H1 (cell line): Measurements from ENCODE around the gene TENT5A. TPM values are rescaled to one million over a fixed set of nuclear protein-coding genes. Genes with fewer than 3 reads are reported as not detected.

Experiments
- CTCF ChIA-PET: fragments of 300-600 bp; sonication (Branson Sonifier 250); formaldehyde crosslinking; loops from one replicate; lab custom pipeline; 2021; ENCODE audit not compliant: partially characterized antibody; lab: Charles Lee
- POLR2A ChIA-PET: fragments of 300-600 bp; sonication (Branson Sonifier 250); formaldehyde crosslinking; loops from one replicate; lab custom pipeline; 2021; ENCODE audit warnings: inconsistent platforms; ENCODE audit not compliant: partially characterized antibody; lab: Charles Lee
- DNase-seq, 2 experiments: peaks; one replicate each; pipeline versions ENCODE4 v3.0.0 to v3.0.0-alpha.2; 2010 to 2022; ENCODE audit warnings: low spot score in 2 of 2, low read depth in 1 of 2, mixed read lengths in 1 of 2
- FAIRE-seq: peaks from 2 replicates; lab custom pipeline; 2011; peaks lifted over from hg19 to GRCh38; lab: Jason Lieb, UNC
- H2AFZ ChIP-seq: 2 replicates; pipeline ENCODE4 v1.8.1; 2012; ENCODE audit warnings: low read length, inconsistent platforms
- H2AK5ac ChIP-seq: 2 replicates; pipeline ENCODE4 v1.6.1; 2013; ENCODE audit warnings: low read depth, low read length
- H2BK120ac ChIP-seq: replicated peaks from 2 replicates; pipeline ENCODE3; 2013; ENCODE audit warnings: low read depth, low read length, inconsistent platforms
- H2BK12ac ChIP-seq: 2 replicates; pipeline ENCODE4 v1.6.1; 2013; ENCODE audit warnings: low read depth, low read length
- H2BK15ac ChIP-seq: 2 replicates; pipeline ENCODE4 v1.6.1; 2013; ENCODE audit warnings: low read length
- H2BK20ac ChIP-seq: 2 replicates; pipeline ENCODE4 v1.6.1; 2013; ENCODE audit warnings: low read length
- H2BK5ac ChIP-seq: 2 replicates; pipeline ENCODE4 v1.6.1; 2013; ENCODE audit warnings: low read depth, low read length
- H3K14ac ChIP-seq: 2 replicates; pipeline ENCODE4 v1.6.1; 2013; ENCODE audit warnings: inconsistent platforms; ENCODE audit not compliant: insufficient read length
- H3K18ac ChIP-seq: 2 replicates; pipeline ENCODE4 v1.6.1; 2013; ENCODE audit warnings: low read length; ENCODE audit errors: extremely low read depth
- H3K23ac ChIP-seq: 2 replicates; pipeline ENCODE4 v1.6.1; 2013; ENCODE audit warnings: inconsistent platforms; ENCODE audit not compliant: insufficient read length
- H3K23me2 ChIP-seq: 2 replicates; pipeline ENCODE4 v1.6.1; 2013; ENCODE audit warnings: low read depth, low read length
- H3K27ac ChIP-seq: 2 replicates; pipeline ENCODE4 v1.6.1; 2011; ENCODE audit warnings: low read depth, low read length, inconsistent platforms
- H3K27me3 ChIP-seq, 4 experiments: replicated peaks in 1 of 4; 1 replicate in 1 of 4; 2 replicates in 3 of 4; pipeline versions ENCODE4 v1.6.1 to v1.8.1; 2011 to 2013; ENCODE audit warnings: low read length in 3 of 4, mild to moderate bottlenecking in 3 of 4, inconsistent platforms in 2 of 4, mixed read lengths in 2 of 4, moderate library complexity in 1 of 4; ENCODE audit not compliant: control insufficient read depth in 3 of 4, insufficient read depth in 3 of 4; ENCODE audit errors: extremely low read depth in 1 of 4
- H3K36me3 ChIP-seq, 4 experiments: 2 replicates each; pipeline versions ENCODE4 v1.6.1 to v1.8.1; 2011 to 2013; ENCODE audit warnings: mild to moderate bottlenecking in 4 of 4, low read length in 3 of 4, moderate library complexity in 2 of 4, control low read depth in 1 of 4, inconsistent platforms in 1 of 4; ENCODE audit not compliant: insufficient read depth in 4 of 4, control insufficient read depth in 2 of 4
- H3K4ac ChIP-seq: replicated peaks from 2 replicates; pipeline ENCODE3; 2013; ENCODE audit warnings: low read length, low read depth, mixed read lengths, inconsistent platforms; ENCODE audit not compliant: insufficient read length
- H3K4me1 ChIP-seq, 4 experiments: replicated peaks in 1 of 4; 1 replicate in 1 of 4; 2 replicates in 3 of 4; pipeline versions ENCODE4 v1.6.1 to v1.8.1; 2011 to 2013; ENCODE audit warnings: low read length in 3 of 4, inconsistent platforms in 2 of 4, mixed read lengths in 1 of 4; ENCODE audit not compliant: insufficient read depth in 4 of 4, control insufficient read depth in 3 of 4
- H3K4me2 ChIP-seq, 2 experiments: 2 replicates each; pipeline versions ENCODE4 v1.6.1 to v1.8.1; 2011 to 2013; ENCODE audit warnings: low read depth in 2 of 2, low read length in 2 of 2, control low read depth in 1 of 2, inconsistent platforms in 1 of 2, mild to moderate bottlenecking in 1 of 2; ENCODE audit not compliant: insufficient read depth in 1 of 2
- H3K4me3 ChIP-seq, 4 experiments: fragments of 200-600, 300-600 bp in 1 of 4; sonication (generic), shearing (Covaris generic), sonication (Bioruptor Twin) in 1 of 4; 2 replicates each; pipeline versions ENCODE4 v1.5.1 to v1.8.1; 2011 to 2016; ENCODE audit warnings: low read length in 4 of 4, low read depth in 3 of 4, control low read depth in 2 of 4, inconsistent platforms in 2 of 4, mild to moderate bottlenecking in 2 of 4, mixed read lengths in 1 of 4, moderate library complexity in 1 of 4; ENCODE audit not compliant: insufficient read depth in 2 of 4; ENCODE audit errors: extremely low read depth in 1 of 4
- H3K56ac ChIP-seq: replicated peaks from 2 replicates; pipeline ENCODE3; 2013; ENCODE audit warnings: low read depth, mild to moderate bottlenecking, mixed read lengths, low read length, inconsistent platforms; ENCODE audit not compliant: insufficient read length
- H3K79me1 ChIP-seq: 2 replicates; pipeline ENCODE4 v1.6.1; 2013; ENCODE audit warnings: low read depth, low read length, control low read depth
- H3K79me2 ChIP-seq, 2 experiments: 2 replicates each; pipeline versions ENCODE4 v1.6.1 to v1.8.1; 2012 to 2013; ENCODE audit warnings: low read length in 2 of 2, mild to moderate bottlenecking in 2 of 2, inconsistent platforms in 1 of 2; ENCODE audit not compliant: insufficient read depth in 2 of 2, control insufficient read depth in 1 of 2
- H3K9ac ChIP-seq, 4 experiments: replicated peaks in 1 of 4; 1 replicate in 1 of 4; 2 replicates in 3 of 4; pipeline versions ENCODE4 v1.6.1 to v1.8.1; 2011 to 2013; ENCODE audit warnings: low read depth in 3 of 4, low read length in 3 of 4, control low read depth in 2 of 4, mild to moderate bottlenecking in 2 of 4, moderate library complexity in 2 of 4, inconsistent platforms in 1 of 4; ENCODE audit errors: extremely low read depth in 1 of 4
- H3K9me3 ChIP-seq, 2 experiments: 2 replicates each; pipeline versions ENCODE4 v1.6.1 to v1.8.1; 2012 to 2013; ENCODE audit warnings: mild to moderate bottlenecking in 2 of 2, moderate library complexity in 2 of 2, control low read depth in 1 of 2, inconsistent platforms in 1 of 2, low read depth in 1 of 2, low read length in 1 of 2, mixed read lengths in 1 of 2; ENCODE audit not compliant: insufficient read depth in 2 of 2
- H4K20me1 ChIP-seq, 2 experiments: replicated peaks in 1 of 2; 2 replicates each; pipeline versions ENCODE3 to v1.8.1; 2011 to 2013; ENCODE audit warnings: inconsistent platforms in 2 of 2, low read length in 2 of 2, mild to moderate bottlenecking in 1 of 2; ENCODE audit not compliant: insufficient read depth in 2 of 2, control insufficient read depth in 1 of 2
- H4K5ac ChIP-seq: 2 replicates; pipeline ENCODE4 v1.6.1; 2013; ENCODE audit warnings: low read length, low read depth, mixed read lengths, inconsistent platforms; ENCODE audit not compliant: insufficient read length
- H4K8ac ChIP-seq: 2 replicates; pipeline ENCODE4 v1.8.0; 2013; ENCODE audit warnings: mild to moderate bottlenecking, moderate library complexity, low read length, inconsistent platforms; ENCODE audit not compliant: insufficient read depth; ENCODE audit errors: extremely low read depth
- H4K91ac ChIP-seq: replicated peaks from 2 replicates; pipeline ENCODE3; 2013; ENCODE audit warnings: low read length, mixed read lengths, inconsistent platforms; ENCODE audit not compliant: insufficient read length
- CBX5 ChIP-seq: fragments of 300-800, 300-1000 bp; sonication (generic); IDR thresholded peaks from 2 replicates; pipeline ENCODE4 v1.7.1; 2016; ENCODE audit warnings: antibody characterized with exemption, low read length, low read depth
- EGR1 ChIP-seq: IDR thresholded peaks from 2 replicates; pipeline ENCODE4 v1.6.1; 2011; ENCODE audit warnings: low read depth, low read length, borderline replicate concordance
- FOSL1 ChIP-seq: IDR thresholded peaks from 2 replicates; pipeline ENCODE4 v1.6.1; 2011; ENCODE audit warnings: mild to moderate bottlenecking, low read depth, low read length, moderate library complexity; ENCODE audit not compliant: insufficient read depth
- KDM4A ChIP-seq: IDR thresholded peaks from one replicate; pipeline ENCODE4 v1.7.1; 2012; ENCODE audit warnings: low read depth, mild to moderate bottlenecking, moderate library complexity, low read length, inconsistent platforms; ENCODE audit not compliant: severe bottlenecking
- MAFK ChIP-seq: IDR thresholded peaks from 2 replicates; pipeline ENCODE4 v1.6.1; 2012; ENCODE audit warnings: low read depth, mild to moderate bottlenecking, improper control_type of control experiment, low read length
- NANOG ChIP-seq: IDR thresholded peaks from 2 replicates; pipeline ENCODE4 v1.6.1; 2011; ENCODE audit warnings: low read length, low read depth, mild to moderate bottlenecking, inconsistent platforms; ENCODE audit not compliant: insufficient read depth, poor library complexity, severe bottlenecking
- PHF8 ChIP-seq: fragments of 200-600 bp; sonication (generic); conservative IDR thresholded peaks from 2 replicates; pipeline ENCODE4 v1.7.1; 2012; ENCODE audit warnings: low read depth, mild to moderate bottlenecking, inconsistent platforms, low read length, moderate library complexity
- RFX5 ChIP-seq: IDR thresholded peaks from 2 replicates; pipeline ENCODE4 v1.6.1; 2011; ENCODE audit warnings: low read depth, low read length, improper control_type of control experiment, borderline replicate concordance
- SIX5 ChIP-seq: IDR thresholded peaks from 2 replicates; pipeline ENCODE4 v1.6.1; 2011; ENCODE audit warnings: mild to moderate bottlenecking, low read depth, low read length
- SP1 ChIP-seq: IDR thresholded peaks from 2 replicates; pipeline ENCODE4 v1.6.1; 2011; ENCODE audit warnings: low read depth, low read length
- SP4 ChIP-seq: IDR thresholded peaks from 2 replicates; pipeline ENCODE4 v1.6.1; 2012; ENCODE audit warnings: low read length, inconsistent platforms
- TCF12 ChIP-seq: IDR thresholded peaks from 2 replicates; pipeline ENCODE4 v1.6.1; 2011; ENCODE audit warnings: low read depth, mild to moderate bottlenecking, low read length
- YY1 ChIP-seq: IDR thresholded peaks from 2 replicates; pipeline ENCODE4 v1.6.1; 2011; ENCODE audit warnings: low read depth, mild to moderate bottlenecking, low read length
- WGBS, 2 experiments: shearing (Covaris generic) in 1 of 2; methylation state at CpG; one replicate each; pipeline versions ENCODE4 v1.1.6 to v1.1.7; 2013 to 2015; ENCODE audit warnings: low lambda C conversion rate in 2 of 2, mixed read lengths in 2 of 2, inconsistent platforms in 1 of 2, low coverage in 1 of 2, missing lambda C conversion rate in 1 of 2; ENCODE audit not compliant: insufficient replicate concordance in 2 of 2, insufficient coverage in 1 of 2, insufficient read length in 1 of 2; ENCODE audit errors: extremely low coverage in 1 of 2, missing lambda C conversion rate in 1 of 2; 5-methylcytosine and 5-hydroxymethylcytosine counted together
- polyA plus RNA-seq, 7 experiments: library from polyadenylated mRNA; depleted of rRNA in 3 of 7; stranded (reverse) in 5 of 7; unstranded in 2 of 7; fragments of >200 nt in 5 of 7; fragments of 200-250 nt in 2 of 7; gene quantifications; 1 replicate in 5 of 7; 2 replicates in 1 of 7; 4 replicates in 1 of 7; pipeline versions ENCODE4 v1.2.1 to v1.2.3, GENCODE V29; 2011 to 2013; ENCODE audit warnings: missing spikeins in 2 of 7, mixed read lengths in 2 of 7
- total RNA-seq: library from RNA; stranded (reverse); fragmentation: NEBNext Ultra II Directional; extraction: Animal tissue kit (Norgen Biotek cat#: 25700); gene quantifications from 2 replicates; pipeline ENCODE4 v1.2.1, GENCODE V29; 2021

The TENT5A gene
- total and polyA plus RNA-seq, 2 of the 8 experiments (the other 6 are each of a cell fraction or from before 2014, with no cell fraction given): 0.91 to 2.9 TPM

GRCh38 chr6:81762606-81763005 lies 10.1 kb upstream of the TENT5A start:
- H4K8ac ChIP-seq: no peak overlapping the region
- H2BK20ac ChIP-seq: no peak overlapping the region
- H3K9me3 ChIP-seq: no peaks in the 10 kb centered on the region
- CTCF ChIA-PET: interaction anchor here (3.6 kb wide), 1 partner anchor 9 kb away, joined by 20 read pairs; the partner anchor contains the start of gene TENT5A
- H4K20me1 ChIP-seq: no peaks in the 10 kb centered on the region
- no peak for TF ChIP-seq RFX5
- no peak for TF ChIP-seq SP4
- no peak for TF ChIP-seq SP1
- TF ChIP-seq TCF12: no peak
- no peak for TF ChIP-seq NANOG
- no peak for TF ChIP-seq EGR1
- TF ChIP-seq CBX5: no peak
- TF ChIP-seq MAFK: no peak
- TF ChIP-seq SIX5: no peak
- no peak for TF ChIP-seq PHF8
- no peak for TF ChIP-seq KDM4A
- no peak for TF ChIP-seq FOSL1
- no peak for TF ChIP-seq YY1
- DNase-seq (no peak), FAIRE-seq (no peak)
- no peak overlapping the region for H3K9ac ChIP-seq
- no peak overlapping the region for H2BK12ac ChIP-seq
- no peak overlapping the region for H3K4ac ChIP-seq
- no peak overlapping the region for H2BK15ac ChIP-seq
- no peaks in the 10 kb centered on the region for H3K79me2 ChIP-seq
- H3K4me1 ChIP-seq: no peaks in the 10 kb centered on the region
- H2BK5ac ChIP-seq: no peak overlapping the region
- no peak overlapping the region for H2BK120ac ChIP-seq
- POLR2A ChIA-PET: no interaction called here
- H3K27ac ChIP-seq: no peak overlapping the region
- H4K5ac ChIP-seq: no peak overlapping the region
- H3K4me3 ChIP-seq: no peak overlapping the region
- no peak overlapping the region for H2AK5ac ChIP-seq
- no peak overlapping the region for H3K56ac ChIP-seq
- no peaks in the 10 kb centered on the region; the same call in 1 of the 2 replicates for H3K23me2 ChIP-seq
- H2AFZ ChIP-seq: no peak overlapping the region
- H3K4me2 ChIP-seq: no peak overlapping the region
- H3K36me3 ChIP-seq: no peaks in the 10 kb centered on the region
- no peak overlapping the region for H3K18ac ChIP-seq
- no peak overlapping the region for H3K23ac ChIP-seq
- no peaks in the 10 kb centered on the region for H3K27me3 ChIP-seq
- no peaks in the 10 kb centered on the region for H3K79me1 ChIP-seq
- H3K14ac ChIP-seq: no peak overlapping the region
- 100% methylated on average over 4 of the region's 4 CpGs; no CpG with 5 or more reads in 1 of the 2 experiments for WGBS, 2 experiments
- H4K91ac ChIP-seq: no peak overlapping the region
